SW 1271 (cell line): ENCODE measurements around the gene SLC7A6.

Experiments
- DNase-seq, 2 experiments: peaks; one replicate each; lab custom pipeline; 2025; lab: John Stamatoyannopoulos, UW

The SLC7A6 gene

GRCh38 chr16:68346892-68347480 lies 82.7 kb downstream of the SLC7A6 start:
- no peak for DNase-seq

- DNase-seq = no peak
Measured at GRCh38 chr16:68347605-68348004, 83.3 kb downstream of the SLC7A6 start.

- no peak for DNase-seq
Measured at GRCh38 chr16:68348639-68349445, 84.5 kb downstream of the SLC7A6 start.

GRCh38 chr16:68349838-68350410 lies 85.6 kb downstream of the SLC7A6 start:
- no peak for DNase-seq

GRCh38 chr16:68350813-68351350 lies 86.6 kb downstream of the SLC7A6 start:
- DNase-seq = no peak
